Spleen (tissue), 11 donors: ENCODE measurements around the gene GOPC. TPM values are rescaled to one million over a fixed set of nuclear protein-coding genes. Genes with fewer than 3 reads are reported as not detected.

Experiments used
- DNase-seq: peaks from one replicate; pipeline ENCODE4 v3.0.0-alpha.2; 2020
- H3K27ac ChIP-seq, 8 donors: fragments of 200-600 bp; sonication (generic) in 7 of 8; 1 replicate in 4 of 8; 2 replicates in 4 of 8; pipeline versions ENCODE4 v1.5.0 to v1.8.0; 2016 to 2021; ENCODE audit warnings: inconsistent platforms in 4 of 8, mild to moderate bottlenecking in 4 of 8, moderate library complexity in 1 of 8
- H3K27me3 ChIP-seq, 7 donors: fragments of 200-600 bp; sonication (generic) in 6 of 7; replicated peaks in 1 of 7; 1 replicate in 4 of 7; 2 replicates in 3 of 7; pipeline versions ENCODE4 v1.5.0 to v1.8.0; 2016 to 2021; ENCODE audit warnings: inconsistent platforms in 3 of 7, mild to moderate bottlenecking in 1 of 7
- H3K36me3 ChIP-seq, 6 donors: fragments of 200-600 bp; sonication (generic) in 5 of 6; 1 replicate in 4 of 6; 2 replicates in 2 of 6; pipeline versions ENCODE4 v1.5.0 to v1.8.0; 2016 to 2021; ENCODE audit warnings: inconsistent platforms in 2 of 6
- H3K4me1 ChIP-seq, 6 donors: fragments of 200-600 bp; sonication (generic) in 5 of 6; 1 replicate in 3 of 6; 2 replicates in 3 of 6; pipeline versions ENCODE4 v1.5.0 to v1.8.0; 2016 to 2021; ENCODE audit warnings: inconsistent platforms in 3 of 6
- H3K4me3 ChIP-seq, 8 donors: fragments of 200-600 bp; sonication (generic) in 7 of 8; 1 replicate in 4 of 8; 2 replicates in 4 of 8; pipeline versions ENCODE4 v1.5.0 to v1.8.0; 2016 to 2021; ENCODE audit warnings: inconsistent platforms in 4 of 8, mild to moderate bottlenecking in 4 of 8, moderate library complexity in 2 of 8
- H3K9me3 ChIP-seq, 8 donors: fragments of 200-600 bp; sonication (generic) in 7 of 8; 1 replicate in 4 of 8; 2 replicates in 4 of 8; pipeline versions ENCODE4 v1.5.0 to v1.8.0; 2016 to 2021; ENCODE audit warnings: inconsistent platforms in 4 of 8
- CTCF ChIP-seq, 11 experiments: fragments of 200-600 bp in 7 of 11; fragments of 450-650 bp in 4 of 11; sonication (generic) in 4 of 11; IDR thresholded peaks in 8 of 11; conservative IDR thresholded peaks in 3 of 11; 1 replicate in 7 of 11; 2 replicates in 4 of 11; pipeline versions ENCODE4 v1.4.0 to v1.8.0; 2016 to 2021; ENCODE audit warnings: antibody characterized with exemption in 11 of 11, inconsistent platforms in 4 of 11, mild to moderate bottlenecking in 1 of 11
- POLR2A ChIP-seq, 3 donors: fragments of 450-650 bp; IDR thresholded peaks; one replicate each; pipeline ENCODE4 v1.5.1; 2017; ENCODE audit warnings: antibody characterized with exemption in 3 of 3, mild to moderate bottlenecking in 1 of 3
- POLR2AphosphoS5 ChIP-seq, 3 donors: sonication (generic); formaldehyde crosslinking; IDR thresholded peaks; one replicate each; pipeline ENCODE4 v1.5.1; 2017; ENCODE audit warnings: antibody characterized with exemption in 3 of 3
- WGBS, 5 donors: extraction: QIAGEN DNeasy Blood & Tissue Kit in 3 of 5; methylation state at CpG; one replicate each; pipeline versions ENCODE4 v1.1.5 to v1.1.7; 2013 to 2018; 5-methylcytosine and 5-hydroxymethylcytosine counted together
- intact Hi-C: fragments of 100-400 bp; cut with DNase I; formaldehyde crosslinking; loops from one replicate; pipeline ENCODE4 v1.15.0; 2023; ENCODE audit warnings: low total_unique reads
- polyA plus RNA-seq, 3 donors: library from polyadenylated mRNA; stranded (reverse); fragments of 200-250 nt; gene quantifications; one replicate each; pipeline ENCODE4 v1.2.1, GENCODE V29; 2013
- total RNA-seq, 7 donors: library from RNA; depleted of rRNA in 3 of 7; stranded (reverse); fragments of >200 nt in 3 of 7; fragmentation: NEBNext Ultra II Directional in 4 of 7; extraction: Animal tissue kit (Norgen Biotek cat#: 25700) in 4 of 7; gene quantifications; one replicate each; pipeline versions ENCODE4 v1.1.0 to v1.2.1, GENCODE V29; 2016 to 2021
- donor health status: healthy with polysubstance abuse.
- donor health status: DM: no; HTN: no; CAD: no; lungs with moderate emphysema.
- donor health status: DM: no; HTN: no; CAD: no.
- donor health status: Bipolar disorder and iron deficiency.
- donor health status: healthy.
- donor health status: DM: no; HTN: no; CAD: no.
- donor health status: DM: yes; HTN: yes; CAD: no.

Gene GOPC
- total and polyA plus RNA-seq, 10 donors = 13.5 to 26.7 (median 21.8) TPM

- peaks cover 0 to 14% (median 0%) of the 10 kb centered on the region in 6 donors for H3K4me1 ChIP-seq
- H3K27ac ChIP-seq = no peak overlapping the region
- intact Hi-C loops = no loop called here
- WGBS, 5 donors = 75 to 96% (median 94%) methylated on average over 5 of the region's 5 CpGs
- TF ChIP-seq CTCF (IDR thresholded peaks at IDR 0.05 in 8 of 11, conservative IDR thresholded peaks at IDR 0.05 in 3 of 11) = no peak
- no peak for TF ChIP-seq POLR2A (IDR thresholded peaks at IDR 0.05)
- H3K4me3 ChIP-seq = no peak overlapping the region
- peaks cover 0 to 37% (median 15%) of the 10 kb centered on the region in 6 donors for H3K36me3 ChIP-seq
- no peak for DNase-seq
- no peaks in the 10 kb centered on the region for H3K9me3 ChIP-seq
- H3K27me3 ChIP-seq = no peaks in the 10 kb centered on the region
Measured at GRCh38 chr6:117590447-117590846, 11.9 kb downstream of the GOPC start.

GRCh38 chr6:117585647-117586046, 16.7 kb downstream of the GOPC start:
- Histone ChIP-seq H3K27ac (no peak overlapping the region), H3K9me3 (peaks cover 0 to 11% (median 0%) of the 10 kb centered on the region in 8 donors)
- TF ChIP-seq POLR2A (IDR thresholded peaks at IDR 0.05) = no peak
- TF ChIP-seq CTCF (IDR thresholded peaks at IDR 0.05 in 8 of 11, conservative IDR thresholded peaks at IDR 0.05 in 3 of 11) = no peak
- no peak for TF ChIP-seq POLR2AphosphoS5 (IDR thresholded peaks at IDR 0.05)

GRCh38 chr6:117574198-117574597, 28.1 kb downstream of the GOPC start:
- DNase-seq = no peak
- H3K4me3 ChIP-seq = no peak overlapping the region
- no peaks in the 10 kb centered on the region for H3K4me1 ChIP-seq
- no peaks in the 10 kb centered on the region for H3K27me3 ChIP-seq
- H3K9me3 ChIP-seq = no peaks in the 10 kb centered on the region
- TF ChIP-seq POLR2AphosphoS5 (IDR thresholded peaks at IDR 0.05) = no peak
- TF ChIP-seq CTCF (IDR thresholded peaks at IDR 0.05 in 8 of 11, conservative IDR thresholded peaks at IDR 0.05 in 3 of 11) = no peak
- no peak for TF ChIP-seq POLR2A (IDR thresholded peaks at IDR 0.05)
- 90 to 96% (median 93%) methylated on average over 4 of the region's 4 CpGs for WGBS, 5 donors
- H3K36me3 ChIP-seq = peaks cover 0 to 91% (median 34%) of the 10 kb centered on the region in 6 donors
- intact Hi-C loops = no loop called here
- no peak overlapping the region for H3K27ac ChIP-seq

More at GRCh38 chr6:117585647-117586046, 16.7 kb downstream of the GOPC start:
- peaks cover 0 to 7% (median 0%) of the 10 kb centered on the region in 6 donors for H3K4me1 ChIP-seq
- no peak overlapping the region for H3K4me3 ChIP-seq
- H3K36me3 ChIP-seq = peaks cover 0 to 52% (median 15%) of the 10 kb centered on the region in 6 donors
- intact Hi-C loops = no loop called here
- DNase-seq = no peak
- H3K27me3 ChIP-seq = no peaks in the 10 kb centered on the region

GRCh38 chr6:117573006-117573680, 29.2 kb downstream of the GOPC start:
- TF ChIP-seq CTCF (IDR thresholded peaks at IDR 0.05 in 8 of 11, conservative IDR thresholded peaks at IDR 0.05 in 3 of 11) (no peak), POLR2A (IDR thresholded peaks at IDR 0.05) (no peak), POLR2AphosphoS5 (IDR thresholded peaks at IDR 0.05) (no peak)
- DNase-seq = no peak
- Histone ChIP-seq H3K4me1 (no peaks in the 10 kb centered on the region), H3K27me3 (no peaks in the 10 kb centered on the region), H3K4me3 (no peak overlapping the region), H3K36me3 (peaks cover 0 to 94% (median 42%) of the 10 kb centered on the region in 6 donors), H3K27ac (no peak overlapping the region), H3K9me3 (no peaks in the 10 kb centered on the region)
- 93 to 97% (median 96%) methylated on average over 5 of the region's 5 CpGs for WGBS, 5 donors
- intact Hi-C loops = no loop called here
